GM23248 (cell line): ENCODE measurements around the gene ERC2.

Source experiments
- EZH2 ChIP-seq: fragments of 200-600 bp; sonication (generic); IDR thresholded peaks from 2 replicates; pipeline ENCODE4 v1.6.1; 2018; ENCODE audit warnings: antibody characterized with exemption, mild to moderate bottlenecking; ENCODE audit not compliant: insufficient read depth, poor library complexity, severe bottlenecking
- EZH2phosphoT487 ChIP-seq: fragments of 200-600 bp; sonication (generic); IDR thresholded peaks from 2 replicates; pipeline ENCODE4 v1.6.1; 2018; ENCODE audit warnings: antibody characterized with exemption, moderate library complexity, mild to moderate bottlenecking, low read depth; ENCODE audit not compliant: insufficient read depth

GRCh38 chr3:55910543-55910942 is 557.7 kb downstream of the ERC2 start:
- TF ChIP-seq EZH2phosphoT487 (no peak), EZH2 (no peak)
